SK-N-SH treated with all-trans-retinoic acid at 6 μM for 48 hours (cell line): ENCODE measurements around the gene CCDC137.

Source experiments
- ATAC-seq: fragments of 200-7000 bp; cut with Tn5 transposase; 3 replicates; pipeline ENCODE4 v1.9.1; 2020; ENCODE audit warnings: mild to moderate bottlenecking, moderate library complexity
- BACH2 ChIP-seq: fragments of 250-450 bp; sonication (Bioruptor Pico); IDR thresholded peaks from 2 replicates; pipeline ENCODE4 v1.9.0; 2021; ENCODE audit warnings: mild to moderate bottlenecking, borderline replicate concordance
- CREB5 ChIP-seq: fragments of 250-450 bp; sonication (Bioruptor Pico); IDR thresholded peaks from 2 replicates; pipeline ENCODE4 v1.5.1; 2020; ENCODE audit warnings: low read depth, mild to moderate bottlenecking, moderate library complexity
- CSDC2 ChIP-seq: fragments of 250-450 bp; sonication (Bioruptor Pico); IDR thresholded peaks from 2 replicates; pipeline ENCODE4 v1.5.0; 2020; ENCODE audit warnings: mild to moderate bottlenecking, moderate library complexity
- ESRRG ChIP-seq: fragments of 250-450 bp; sonication (Bioruptor Pico); IDR thresholded peaks from 2 replicates; pipeline ENCODE4 v1.6.1; 2021; ENCODE audit warnings: mild to moderate bottlenecking
- GLIS3 ChIP-seq: fragments of 250-450 bp; sonication (Bioruptor Pico); IDR thresholded peaks from 2 replicates; pipeline ENCODE4 v1.5.0; 2020; ENCODE audit warnings: mild to moderate bottlenecking, moderate library complexity
- ISL1 ChIP-seq: fragments of 250-450 bp; sonication (Bioruptor Pico); IDR thresholded peaks from 2 replicates; pipeline ENCODE4 v2.1.2; 2022; ENCODE audit warnings: mild to moderate bottlenecking, moderate library complexity
- OSR1 ChIP-seq: fragments of 250-450 bp; sonication (Bioruptor Pico); IDR thresholded peaks from 2 replicates; pipeline ENCODE4 v1.8.0; 2022; ENCODE audit warnings: moderate library complexity, mild to moderate bottlenecking, inconsistent platforms
- PPARA ChIP-seq: fragments of 250-450 bp; sonication (Bioruptor Pico); IDR thresholded peaks from 2 replicates; pipeline ENCODE4 v1.5.0; 2020; ENCODE audit warnings: mild to moderate bottlenecking, borderline replicate concordance
- RARB ChIP-seq: fragments of 250-450 bp; sonication (Bioruptor Pico); IDR thresholded peaks from 2 replicates; pipeline ENCODE4 v1.8.0; 2021; ENCODE audit warnings: mild to moderate bottlenecking, moderate library complexity
- SNAI2 ChIP-seq: fragments of 250-450 bp; sonication (Bioruptor Pico); IDR thresholded peaks from 2 replicates; pipeline ENCODE4 v1.5.0; 2020; ENCODE audit warnings: mild to moderate bottlenecking, moderate library complexity
- TOX ChIP-seq: fragments of 250-450 bp; sonication (Bioruptor Pico); IDR thresholded peaks from 2 replicates; pipeline ENCODE4 v1.8.0; 2021; ENCODE audit warnings: mild to moderate bottlenecking, moderate library complexity, borderline replicate concordance
- TSHZ2 ChIP-seq: fragments of 250-450 bp; sonication (Bioruptor Pico); IDR thresholded peaks from 2 replicates; pipeline ENCODE4 v1.5.0; 2020; ENCODE audit warnings: mild to moderate bottlenecking, moderate library complexity
- ZC3H10 ChIP-seq: fragments of 250-450 bp; sonication (Bioruptor Pico); IDR thresholded peaks from 2 replicates; pipeline ENCODE4 v1.5.1; 2021; ENCODE audit warnings: mild to moderate bottlenecking, moderate library complexity
- ZFP3 ChIP-seq: fragments of 250-450 bp; sonication (Bioruptor Pico); IDR thresholded peaks from 2 replicates; pipeline ENCODE4 v1.5.0; 2020; ENCODE audit warnings: mild to moderate bottlenecking, moderate library complexity
- ZFP30 ChIP-seq: fragments of 450-650 bp; formaldehyde crosslinking; IDR thresholded peaks from 2 replicates; pipeline ENCODE4 v1.5.0; 2022; ENCODE audit warnings: mild to moderate bottlenecking, moderate library complexity
- ZNF565 ChIP-seq: fragments of 450-650 bp; formaldehyde crosslinking; conservative IDR thresholded peaks from 2 replicates; pipeline ENCODE4 v1.5.0; 2020; ENCODE audit warnings: low read depth, mild to moderate bottlenecking, moderate library complexity
- ZNF70 ChIP-seq: fragments of 450-650 bp; formaldehyde crosslinking; IDR thresholded peaks from 2 replicates; pipeline ENCODE4 v1.5.0; 2020; ENCODE audit warnings: mild to moderate bottlenecking, moderate library complexity
- ZNF8 ChIP-seq: fragments of 450-650 bp; formaldehyde crosslinking; IDR thresholded peaks from 2 replicates; pipeline ENCODE4 v1.5.0; 2020; ENCODE audit warnings: mild to moderate bottlenecking, moderate library complexity
- TF ChIP-seq, protein P1 (sequence below): fragments of 250-450 bp; sonication (Bioruptor Pico); IDR thresholded peaks from 2 replicates; pipeline ENCODE4 v1.8.0; 2020; ENCODE audit warnings: mild to moderate bottlenecking, moderate library complexity, borderline replicate concordance

The CCDC137 gene

DNA sequence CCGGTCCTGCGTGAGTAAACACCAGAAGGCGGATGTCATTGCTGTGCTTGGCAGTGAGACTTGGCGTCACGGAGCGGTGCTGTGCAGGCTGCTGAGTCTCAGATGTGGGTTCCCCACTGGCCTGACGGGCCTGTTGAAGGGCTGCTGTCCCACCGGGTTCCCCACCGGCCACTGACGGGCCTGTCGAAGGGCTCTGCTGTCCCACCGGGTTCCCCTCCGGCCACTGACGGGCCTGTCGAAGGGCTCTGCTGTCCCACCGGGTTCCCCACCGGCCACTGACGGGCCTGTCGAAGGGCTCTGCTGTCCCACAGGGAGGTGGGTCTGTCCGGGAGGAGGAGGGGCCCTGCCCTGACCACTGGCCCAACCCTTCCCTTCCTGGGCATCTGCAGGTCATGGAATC is 20.1 kb downstream of the CCDC137 start:
- no peak for ATAC-seq
- TF ChIP-seq ZC3H10 = no peak
- TF ChIP-seq RARB = no peak
- TF ChIP-seq, protein P1, sequence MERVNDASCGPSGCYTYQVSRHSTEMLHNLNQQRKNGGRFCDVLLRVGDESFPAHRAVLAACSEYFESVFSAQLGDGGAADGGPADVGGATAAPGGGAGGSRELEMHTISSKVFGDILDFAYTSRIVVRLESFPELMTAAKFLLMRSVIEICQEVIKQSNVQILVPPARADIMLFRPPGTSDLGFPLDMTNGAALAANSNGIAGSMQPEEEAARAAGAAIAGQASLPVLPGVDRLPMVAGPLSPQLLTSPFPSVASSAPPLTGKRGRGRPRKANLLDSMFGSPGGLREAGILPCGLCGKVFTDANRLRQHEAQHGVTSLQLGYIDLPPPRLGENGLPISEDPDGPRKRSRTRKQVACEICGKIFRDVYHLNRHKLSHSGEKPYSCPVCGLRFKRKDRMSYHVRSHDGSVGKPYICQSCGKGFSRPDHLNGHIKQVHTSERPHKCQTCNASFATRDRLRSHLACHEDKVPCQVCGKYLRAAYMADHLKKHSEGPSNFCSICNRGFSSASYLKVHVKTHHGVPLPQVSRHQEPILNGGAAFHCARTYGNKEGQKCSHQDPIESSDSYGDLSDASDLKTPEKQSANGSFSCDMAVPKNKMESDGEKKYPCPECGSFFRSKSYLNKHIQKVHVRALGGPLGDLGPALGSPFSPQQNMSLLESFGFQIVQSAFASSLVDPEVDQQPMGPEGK (CRISPR knock-in tag) = no peak
- no peak for TF ChIP-seq ESRRG (CRISPR knock-in tag)
- TF ChIP-seq ZFP3 (CRISPR knock-in tag) = no peak
- TF ChIP-seq ZFP30 (CRISPR knock-in tag) = no peak
- no peak for TF ChIP-seq BACH2 (CRISPR knock-in tag)
- TF ChIP-seq OSR1 (CRISPR knock-in tag) = no peak
- no peak for TF ChIP-seq TOX
- no peak for TF ChIP-seq TSHZ2
- no peak for TF ChIP-seq GLIS3
- no peak for TF ChIP-seq SNAI2 (CRISPR knock-in tag)
- no peak for TF ChIP-seq ISL1
- TF ChIP-seq, all 23 proteins: peak for 0

GRCh38 chr17:81687770-81688541 is 21.4 kb downstream of the CCDC137 start:
- no peak for TF ChIP-seq TOX
- TF ChIP-seq BACH2 (CRISPR knock-in tag) = no peak
- TF ChIP-seq ZFP30 (CRISPR knock-in tag) = no peak
- TF ChIP-seq CSDC2 (CRISPR knock-in tag) = no peak
- no peak for TF ChIP-seq PPARA (CRISPR knock-in tag)
- TF ChIP-seq CREB5 (CRISPR knock-in tag) = no peak
- TF ChIP-seq, protein P1 (CRISPR knock-in tag) = no peak
- no peak for TF ChIP-seq ESRRG (CRISPR knock-in tag)
- no peak for ATAC-seq

- ATAC-seq = no peak
- TF ChIP-seq BACH2 (CRISPR knock-in tag) = no peak
- no peak for TF ChIP-seq GLIS3
- no peak for TF ChIP-seq ZFP3 (CRISPR knock-in tag)
- TF ChIP-seq TOX = no peak
- no peak for TF ChIP-seq ESRRG (CRISPR knock-in tag)
- no peak for TF ChIP-seq ISL1
- no peak for TF ChIP-seq ZNF565
- TF ChIP-seq ZNF70 = no peak
Observed at GRCh38 chr17:81688616-81689015, 22.1 kb downstream of the CCDC137 start.

GRCh38 chr17:81690066-81690465 is 23.5 kb downstream of the CCDC137 start:
- ATAC-seq = no peak
- TF ChIP-seq ESRRG (CRISPR knock-in tag) = no peak
- TF ChIP-seq ZC3H10 = no peak
- TF ChIP-seq ZNF70 = no peak
- TF ChIP-seq ZNF8 (CRISPR knock-in tag) = no peak
- TF ChIP-seq OSR1 (CRISPR knock-in tag) = no peak
- TF ChIP-seq CSDC2 (CRISPR knock-in tag) = no peak
- TF ChIP-seq ZNF565 = no peak
- TF ChIP-seq SNAI2 (CRISPR knock-in tag) = no peak
- no peak for TF ChIP-seq BACH2 (CRISPR knock-in tag)
- TF ChIP-seq ZFP3 (CRISPR knock-in tag) = no peak
- no peak for TF ChIP-seq RARB
- TF ChIP-seq TSHZ2 = no peak
- TF ChIP-seq TOX = no peak
- TF ChIP-seq, protein P1 (CRISPR knock-in tag) = no peak
- no peak for TF ChIP-seq CREB5 (CRISPR knock-in tag)
